Measurements from ENCODE around the gene PIP4K2B. TPM values are rescaled to one million over a fixed set of nuclear protein-coding genes. Genes with fewer than 3 reads are reported as not detected.
A peak's percentile ranks its signal among the peaks of the same experiment; 100 is the strongest.

Gene PIP4K2B
- polyA plus RNA-seq, 1 donor: 72.5 TPM

DNA sequence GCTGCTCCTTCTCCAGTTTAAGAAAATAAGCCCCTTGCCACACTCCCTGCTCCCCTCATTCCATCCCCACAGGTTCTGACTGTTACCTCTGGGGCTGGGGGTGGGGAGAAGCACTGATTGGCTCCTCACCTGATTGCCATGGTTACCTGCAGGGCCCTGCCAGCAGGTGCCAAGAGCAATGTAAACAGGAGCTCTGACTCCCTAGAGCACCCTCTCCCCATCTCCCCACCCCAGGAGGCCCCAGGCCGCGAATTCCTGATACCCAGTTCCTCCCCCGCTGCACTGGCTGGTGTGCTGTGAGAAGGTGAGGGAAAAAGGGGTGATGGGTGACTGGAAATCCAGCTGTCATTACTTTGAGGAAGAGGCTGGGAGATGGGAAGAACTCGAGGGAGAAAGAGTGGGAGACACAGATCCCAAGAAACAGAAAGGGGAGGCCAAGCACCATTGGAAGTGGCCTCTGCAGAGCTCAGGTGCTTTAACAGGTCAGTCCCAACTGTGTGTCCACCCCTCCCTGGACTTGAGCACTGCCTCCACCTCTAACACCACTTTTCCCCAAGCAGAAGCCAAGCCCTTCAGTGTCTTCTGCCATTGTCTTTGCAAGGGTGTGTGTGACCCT, 55.7 kb downstream of the PIP4K2B start:
- no peak for DNase-seq

DNA sequence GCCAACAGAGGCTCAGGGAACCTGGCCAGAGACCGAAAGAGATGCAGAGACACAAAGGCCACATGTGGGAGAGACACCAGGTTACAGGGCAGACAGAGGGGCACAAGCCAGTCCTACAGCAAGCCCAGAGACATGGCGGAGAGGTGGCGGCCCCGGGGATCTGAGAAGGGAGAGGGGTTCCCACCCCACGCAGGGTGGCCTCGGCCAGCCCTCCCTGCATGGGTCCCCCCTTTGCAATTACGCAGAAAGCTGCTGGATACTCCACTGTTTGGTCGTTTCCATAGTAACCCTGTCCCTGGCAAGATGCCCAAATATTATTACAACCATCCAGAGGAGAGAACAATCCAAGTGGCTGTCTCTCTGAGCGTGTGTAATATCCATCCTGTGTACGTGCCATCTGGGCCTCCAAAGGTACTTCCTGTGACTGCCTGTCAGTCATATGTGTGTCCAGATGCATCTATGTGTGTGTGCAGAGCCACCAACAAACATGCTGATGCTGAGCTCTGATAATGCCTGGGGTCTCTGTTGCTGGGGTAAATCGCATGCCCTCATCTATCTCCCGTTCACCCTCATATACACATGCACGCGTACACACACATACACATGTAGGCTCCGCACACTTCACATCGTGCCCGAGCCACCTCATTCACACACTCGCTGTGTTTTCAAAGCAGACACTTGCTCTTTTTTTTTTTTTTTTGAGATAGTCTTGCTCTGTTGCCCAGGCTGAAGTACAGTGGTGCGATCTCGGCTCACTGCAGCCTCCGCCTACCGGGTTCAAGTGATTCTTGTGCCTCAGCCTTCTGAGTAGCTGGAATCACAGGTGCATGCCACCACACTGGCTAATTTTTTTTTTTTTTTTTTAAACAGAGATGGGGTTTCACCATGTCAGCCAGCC, 56.7 kb downstream of the PIP4K2B start:
- peak; percentile 92 for DNase-seq

DNA sequence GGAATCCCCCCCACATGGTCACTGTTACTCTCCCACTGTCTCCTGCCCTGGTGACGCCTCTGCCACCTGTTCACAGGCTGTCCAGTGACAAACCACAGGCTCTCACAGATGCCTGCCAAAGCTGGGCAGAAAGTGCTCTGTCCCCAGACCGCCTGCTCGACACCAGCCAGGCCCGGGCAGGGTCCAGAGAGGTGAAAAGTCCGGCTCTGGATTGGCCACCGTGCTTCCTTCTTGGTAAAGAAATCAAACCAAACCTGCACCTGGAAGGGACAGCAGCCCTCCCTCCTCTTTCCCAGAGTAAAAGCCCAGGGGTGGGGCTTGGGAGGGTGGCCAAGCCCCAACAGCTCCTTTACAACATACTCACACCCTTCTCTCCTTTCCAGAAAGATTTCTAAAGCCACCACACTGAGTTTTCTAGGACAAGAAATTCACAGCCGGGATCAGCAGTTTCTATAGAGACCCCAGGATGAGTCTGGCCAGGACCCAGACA, 57.4 kb downstream of the PIP4K2B start:
- DNase-seq: peak; percentile 77

DNA sequence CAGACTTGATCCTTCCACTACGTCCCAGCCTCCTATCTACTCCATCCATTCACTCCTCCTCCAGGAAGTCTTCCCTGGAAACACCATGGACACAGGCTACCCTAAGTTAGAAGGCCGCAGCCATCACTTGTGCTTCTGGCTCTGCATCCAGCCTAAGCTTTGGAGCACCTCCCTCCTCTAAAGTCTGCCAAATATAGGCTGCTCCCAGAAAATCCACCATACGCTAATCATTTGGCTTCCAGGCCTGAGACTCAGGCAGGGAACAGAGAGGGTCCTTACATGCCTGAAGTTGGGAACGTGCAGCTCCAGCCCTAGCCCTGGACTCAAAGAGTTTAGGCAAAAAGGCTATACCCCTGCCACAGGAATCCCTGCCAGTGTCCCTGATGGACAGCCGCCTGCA, 57.9 kb downstream of the PIP4K2B start:
- DNase-seq: peak; percentile 50

DNA sequence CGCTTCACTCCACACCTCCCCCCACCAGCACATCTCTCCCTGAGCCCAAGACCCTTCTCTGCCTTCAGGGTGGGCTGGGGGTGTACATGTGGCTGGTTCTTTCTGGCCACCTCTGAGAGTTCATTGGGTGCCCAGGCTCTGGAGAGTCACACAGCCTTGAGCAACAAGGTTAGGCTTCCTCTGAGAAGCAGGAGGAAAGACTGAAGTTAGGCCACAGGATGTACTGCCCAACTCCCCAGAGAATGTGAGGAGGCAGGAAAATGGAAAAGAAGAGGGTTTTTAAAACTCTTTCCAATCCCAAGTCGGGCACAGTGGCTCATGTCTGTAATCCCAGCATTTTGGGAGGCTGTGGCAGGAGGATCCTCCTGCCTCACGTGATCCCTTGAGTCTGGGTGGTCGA, 58.5 kb downstream of the PIP4K2B start:
- DNase-seq: no peak

DNA sequence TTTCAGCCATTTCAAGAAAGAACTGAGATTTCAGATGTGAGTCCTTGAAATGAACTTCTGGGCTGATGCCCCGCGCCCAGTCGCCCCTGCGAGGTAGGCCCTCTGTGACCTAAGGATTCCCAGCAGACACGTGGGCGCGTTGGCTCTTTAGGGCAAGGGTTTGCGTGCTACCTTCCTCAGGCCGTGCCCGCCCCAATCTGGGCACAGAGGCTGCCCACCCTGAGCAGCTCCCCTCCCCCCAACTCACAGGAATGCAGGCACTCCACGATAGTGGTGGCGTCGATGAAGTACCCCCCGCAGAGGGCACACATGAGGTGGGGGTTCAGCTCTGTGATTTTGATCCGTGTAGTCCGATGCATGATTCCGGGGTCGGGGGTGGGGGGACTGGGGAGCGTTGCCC, 59.3 kb downstream of the PIP4K2B start:
- no peak for DNase-seq

DNA sequence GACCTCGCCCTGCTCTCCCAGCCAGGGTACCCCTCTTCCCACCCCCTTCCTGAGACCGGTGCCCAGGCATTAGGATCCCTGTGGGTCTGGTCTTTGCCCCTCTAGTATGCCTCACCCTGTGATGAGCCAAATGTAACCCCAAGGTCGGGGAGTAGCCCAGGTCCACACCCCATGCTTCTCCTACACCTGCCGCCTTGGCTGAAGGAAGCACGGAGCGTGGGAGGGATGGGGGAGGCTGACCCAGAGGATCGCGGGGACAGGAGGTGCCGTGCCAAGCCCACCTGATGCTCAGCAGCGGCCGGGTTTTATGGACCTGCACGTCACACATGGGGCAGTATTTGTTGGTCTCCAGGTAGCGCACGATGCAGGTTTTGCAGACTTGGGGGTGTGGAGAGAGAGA, 60.1 kb downstream of the PIP4K2B start:
- DNase-seq: no peak

DNA sequence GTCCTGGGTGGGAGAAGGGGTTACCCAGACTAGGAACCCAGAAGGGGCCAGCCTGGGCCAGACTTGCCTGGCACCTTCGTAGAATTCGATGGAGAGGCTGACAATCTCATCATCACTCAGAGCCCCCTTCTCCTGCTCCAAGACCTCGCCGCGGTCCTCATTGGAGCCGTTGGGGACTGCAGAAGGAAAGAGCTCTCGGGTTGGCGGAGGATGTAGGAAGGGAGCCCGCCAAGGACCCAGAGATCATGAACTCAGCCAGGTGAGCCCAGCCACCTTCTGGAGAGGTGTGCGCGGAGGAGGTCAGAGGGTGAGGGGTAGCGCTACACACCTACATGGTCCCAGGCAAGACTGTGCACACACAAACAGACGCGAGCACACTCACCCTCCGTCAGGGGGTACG, 60.7 kb downstream of the PIP4K2B start:
- no peak for DNase-seq

DNA sequence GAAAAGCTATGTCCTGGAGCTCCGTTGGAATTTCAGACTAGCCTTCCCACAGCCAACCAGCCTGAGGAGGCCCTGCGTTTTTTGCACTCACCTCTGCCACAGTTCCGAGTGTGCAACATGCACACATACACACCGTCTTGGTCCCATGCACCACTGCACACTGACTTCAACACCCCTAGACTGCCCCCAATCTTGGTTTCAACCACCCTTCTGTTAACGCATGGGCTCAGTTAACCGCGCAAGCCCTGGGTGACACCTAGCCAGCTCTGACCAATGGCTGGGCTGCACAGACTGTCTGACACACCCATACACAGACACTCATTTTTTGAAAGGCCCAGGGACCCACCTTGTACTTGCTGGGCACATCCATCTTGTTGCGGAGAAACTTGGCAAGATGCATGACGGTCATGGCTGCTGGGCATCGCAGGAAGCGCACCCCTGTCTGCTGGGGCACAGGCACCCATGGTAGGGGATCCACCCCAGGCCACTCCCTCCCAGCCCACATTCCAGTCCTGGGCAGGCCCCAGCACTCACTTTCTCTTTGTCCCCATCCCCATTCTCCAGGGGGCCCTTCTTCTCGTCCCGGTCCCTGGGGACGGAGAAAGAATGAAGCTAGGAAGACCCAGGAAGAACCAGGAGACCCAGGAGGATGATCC, 61.2 kb downstream of the PIP4K2B start:
- DNase-seq: no peak

DNA sequence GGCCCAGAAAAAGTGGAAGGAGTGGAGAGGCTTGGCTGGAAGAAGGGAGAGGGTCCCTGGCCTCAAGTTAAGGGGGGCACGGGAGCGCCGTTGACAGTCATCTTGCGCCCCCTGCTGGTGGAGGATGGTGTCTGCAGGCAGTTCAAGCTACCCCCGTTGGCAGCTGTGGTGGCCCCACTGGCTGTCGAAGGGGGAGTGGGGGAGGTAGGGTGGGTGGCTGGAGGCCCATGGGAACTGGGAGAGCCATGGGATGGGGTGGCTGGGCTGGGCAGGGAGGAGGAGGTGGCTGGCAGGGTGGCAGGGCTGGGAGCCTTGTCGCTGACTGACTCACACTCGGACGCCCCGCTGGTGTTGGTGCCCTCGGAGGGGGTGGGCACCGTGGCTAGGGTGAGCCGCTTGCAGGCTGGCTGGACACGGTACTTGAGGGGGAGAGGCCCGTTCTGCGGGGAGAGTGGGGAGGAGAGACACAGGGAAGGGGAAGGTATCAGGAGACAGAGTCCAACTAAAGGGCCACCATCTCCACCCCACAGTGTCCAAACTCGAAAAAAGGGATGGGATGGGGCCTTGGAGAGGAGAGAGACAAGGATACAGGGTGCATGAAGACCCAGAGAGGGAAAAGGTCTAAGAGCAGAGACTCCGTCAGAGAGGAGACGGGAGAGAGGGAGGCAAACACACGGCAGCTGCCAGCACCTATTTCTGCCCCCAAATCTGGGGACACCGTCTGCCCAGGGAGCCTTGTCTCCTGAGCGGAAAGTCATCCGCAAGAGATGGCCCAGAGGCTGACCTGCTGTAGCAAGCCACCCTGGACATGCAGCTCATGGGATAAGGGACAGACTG, 64.0 kb downstream of the PIP4K2B start:
- DNase-seq: no peak

DNA sequence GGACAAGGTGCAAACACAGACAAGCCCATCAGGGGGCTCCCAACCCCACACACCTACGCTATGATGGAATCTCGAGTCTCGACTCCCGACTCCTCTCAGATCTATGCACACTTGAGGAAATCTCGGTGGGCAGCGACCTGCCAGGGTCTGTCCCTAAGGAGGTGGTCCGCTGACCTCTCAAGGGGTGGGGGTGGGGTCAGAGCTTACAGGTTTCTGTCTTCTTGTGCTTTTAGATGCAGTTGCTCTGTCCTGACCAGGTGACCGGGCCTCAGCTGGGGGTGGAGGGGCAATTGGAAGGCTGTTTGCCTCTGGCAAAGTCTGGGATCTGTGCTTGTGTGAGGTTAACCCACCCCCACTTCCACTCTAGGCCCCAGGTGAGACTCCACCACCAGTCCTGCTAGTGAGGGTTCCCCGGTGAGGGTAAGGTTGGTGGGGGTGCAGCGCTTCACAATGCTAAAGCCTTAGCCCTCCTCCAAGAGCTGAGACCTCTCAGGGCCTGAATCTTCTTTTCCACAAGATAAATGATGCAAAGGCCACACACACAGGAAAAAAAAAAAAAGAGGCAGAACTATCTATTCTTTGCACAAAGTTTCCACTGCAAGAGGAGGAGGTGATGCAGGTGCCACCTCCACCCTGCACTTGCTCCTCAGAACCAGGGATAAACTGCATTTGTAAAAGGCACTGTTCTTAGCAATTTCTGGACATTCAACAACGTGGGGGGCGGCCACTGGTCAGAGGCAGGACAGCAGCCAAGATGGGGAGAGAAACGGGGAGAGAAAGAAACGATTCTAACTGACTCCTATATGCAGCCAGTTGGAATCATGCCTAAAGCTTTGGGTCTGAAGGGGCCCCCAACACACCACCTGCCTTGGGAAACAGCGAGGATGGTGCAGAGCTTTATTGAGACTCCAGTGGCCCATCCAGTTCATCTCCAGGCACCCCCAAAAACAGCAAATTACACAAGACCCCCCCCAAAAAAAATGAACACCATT, 65.1 kb downstream of the PIP4K2B start:
- DNase-seq: no peak

DNA sequence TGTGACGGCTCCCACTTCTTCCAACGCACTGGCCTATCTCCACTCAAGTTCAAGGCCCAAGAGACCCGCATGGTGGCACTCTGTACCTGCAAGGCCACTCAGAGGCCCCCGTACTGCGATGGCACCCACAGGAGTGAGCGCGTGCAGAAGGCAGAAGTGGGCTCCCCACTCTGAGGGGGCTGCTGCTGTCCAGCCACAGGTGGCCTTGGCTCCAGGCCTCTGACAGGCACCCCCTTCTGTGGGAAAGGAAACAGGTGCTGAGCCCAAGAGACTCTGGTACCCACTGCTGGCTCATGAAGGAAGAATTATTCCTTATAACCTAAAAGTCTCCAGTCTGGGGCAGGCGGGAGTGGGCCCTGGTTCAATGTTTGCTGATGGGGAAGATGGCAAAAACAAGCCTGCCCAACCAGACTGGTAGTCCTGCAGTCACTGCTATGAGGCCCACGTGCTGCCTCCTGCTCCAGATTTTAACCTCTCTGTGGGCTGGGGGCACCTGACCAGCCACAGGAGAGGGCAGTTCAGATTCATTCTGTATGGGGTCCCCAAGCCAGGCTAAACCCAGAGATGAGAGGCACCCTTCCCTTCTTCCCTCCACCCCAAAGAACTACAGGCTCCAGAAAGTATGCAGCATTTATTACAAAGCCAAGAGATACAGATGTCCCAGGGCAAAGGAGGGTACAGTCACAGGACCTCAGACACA, 65.9 kb downstream of the PIP4K2B start:
- no peak for DNase-seq

DNA sequence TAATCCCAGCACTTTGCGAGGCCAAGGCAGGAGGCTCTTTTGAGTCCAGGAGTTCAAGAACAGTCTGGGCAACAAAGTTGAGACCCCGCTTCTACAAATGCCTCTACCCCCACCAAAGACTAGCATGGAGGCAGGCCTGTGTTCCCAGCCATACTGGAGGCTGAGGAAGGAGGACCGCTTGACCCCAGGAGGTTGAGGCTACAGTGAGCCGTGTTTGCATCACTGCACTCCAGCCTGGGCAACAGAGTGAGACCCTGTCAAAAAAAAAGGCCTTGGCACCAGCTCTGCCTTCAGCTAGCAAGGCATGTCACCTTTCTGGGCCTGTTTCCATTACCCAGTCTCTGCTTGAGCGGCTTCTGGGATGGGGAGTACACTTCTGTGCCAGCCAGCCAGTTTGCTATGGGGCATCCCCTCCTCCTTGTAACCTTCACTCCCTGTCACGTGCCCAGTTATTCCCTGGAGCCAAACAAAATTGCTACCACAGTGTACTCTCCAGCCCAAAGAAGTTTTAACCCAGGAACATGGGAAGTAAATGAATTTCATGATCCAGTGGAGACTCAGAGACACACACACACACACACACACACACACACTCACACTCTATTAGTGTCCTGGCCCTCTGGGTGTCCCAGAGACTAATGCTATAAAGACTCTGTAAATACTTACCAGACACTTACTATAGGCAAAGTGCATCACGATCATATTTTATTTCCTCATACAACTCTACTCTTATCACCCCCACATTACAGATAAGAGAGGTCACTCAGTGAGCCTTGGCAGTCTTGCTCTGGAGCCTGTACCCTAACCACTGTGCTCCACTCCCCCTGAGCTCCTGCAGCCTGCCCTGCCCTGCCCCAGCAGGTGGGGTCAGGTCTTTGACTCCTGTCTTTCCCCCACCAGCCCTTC, 66.7 kb downstream of the PIP4K2B start:
- no peak for DNase-seq

DNA sequence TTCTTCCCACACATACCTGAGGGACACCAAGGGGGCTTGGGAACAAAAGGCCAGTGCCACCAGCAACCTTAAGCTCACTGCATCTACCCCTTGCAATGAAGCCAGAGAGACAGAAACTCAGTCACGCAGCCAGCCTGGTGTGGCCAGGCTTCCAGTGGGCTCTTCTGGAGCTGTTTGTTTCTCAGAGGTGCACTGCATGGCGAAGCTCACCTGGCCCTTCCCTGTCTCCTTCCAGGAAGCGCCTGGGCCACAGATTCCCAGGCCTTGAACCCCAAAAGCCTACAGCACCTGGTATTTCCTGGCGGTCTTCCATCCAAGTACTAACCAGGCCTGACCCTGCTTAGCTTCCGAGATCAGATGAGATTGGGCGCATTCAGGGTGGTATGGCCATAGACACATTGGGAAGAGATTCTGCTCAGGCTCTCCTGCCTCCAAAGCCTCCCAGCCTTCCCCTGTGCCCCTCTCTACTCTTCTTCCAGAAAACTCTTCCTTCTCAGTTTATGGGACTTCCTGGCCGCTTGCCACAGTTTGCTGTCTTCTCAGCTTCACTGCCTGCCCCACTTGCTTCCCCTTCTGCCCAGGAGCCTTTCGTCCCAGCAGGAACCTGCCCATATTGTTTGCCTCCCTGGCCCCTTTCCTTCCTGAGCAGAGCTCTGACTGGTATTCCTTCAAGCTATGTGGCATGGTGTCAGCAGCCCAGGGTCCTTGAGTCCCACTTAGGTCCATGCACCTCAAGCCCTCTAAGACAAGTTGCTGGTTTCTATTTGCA, 67.6 kb downstream of the PIP4K2B start:
- no peak for DNase-seq

DNA sequence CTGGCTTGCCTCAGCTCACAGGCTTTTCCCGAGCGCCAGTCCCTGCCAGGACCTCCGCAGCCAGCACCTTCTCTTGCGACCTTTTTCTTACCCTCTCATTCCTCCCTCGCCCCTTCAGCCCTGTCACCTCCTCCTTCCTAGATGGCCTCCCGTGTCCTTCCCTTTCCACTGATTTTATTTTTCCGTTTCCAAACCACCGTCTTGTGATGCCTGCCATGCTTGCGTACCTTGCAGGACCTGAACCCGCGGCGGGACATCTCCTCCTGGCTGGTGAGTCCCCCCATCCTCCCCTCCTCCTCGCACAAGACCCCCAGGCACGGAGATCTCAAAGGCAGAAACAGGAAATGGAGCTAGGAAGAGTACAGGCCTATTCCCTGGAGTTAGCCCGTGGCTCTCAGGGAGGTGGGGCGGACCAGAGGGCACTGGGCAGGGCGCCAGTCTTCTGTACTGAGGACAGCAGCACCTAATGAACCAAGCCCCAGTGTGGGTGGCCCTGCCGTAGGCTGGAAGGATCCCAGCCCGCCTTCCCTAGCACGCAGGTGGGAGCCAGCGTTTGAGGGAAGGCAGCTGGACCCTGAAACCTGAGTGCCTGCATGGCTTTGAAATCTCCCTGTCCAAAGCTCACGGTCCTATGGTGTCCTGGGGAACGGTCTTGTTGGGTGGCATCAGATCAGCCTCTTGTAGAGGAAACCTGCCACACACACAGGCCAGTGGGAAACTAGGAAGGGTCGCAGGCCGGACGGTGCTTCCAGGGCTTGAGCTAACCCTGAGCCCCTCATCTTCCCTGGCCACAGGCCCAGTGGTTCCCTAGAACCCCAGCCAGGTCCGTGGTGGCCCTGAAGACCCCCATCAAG, 68.6 kb downstream of the PIP4K2B start:
- no peak for DNase-seq

DNA sequence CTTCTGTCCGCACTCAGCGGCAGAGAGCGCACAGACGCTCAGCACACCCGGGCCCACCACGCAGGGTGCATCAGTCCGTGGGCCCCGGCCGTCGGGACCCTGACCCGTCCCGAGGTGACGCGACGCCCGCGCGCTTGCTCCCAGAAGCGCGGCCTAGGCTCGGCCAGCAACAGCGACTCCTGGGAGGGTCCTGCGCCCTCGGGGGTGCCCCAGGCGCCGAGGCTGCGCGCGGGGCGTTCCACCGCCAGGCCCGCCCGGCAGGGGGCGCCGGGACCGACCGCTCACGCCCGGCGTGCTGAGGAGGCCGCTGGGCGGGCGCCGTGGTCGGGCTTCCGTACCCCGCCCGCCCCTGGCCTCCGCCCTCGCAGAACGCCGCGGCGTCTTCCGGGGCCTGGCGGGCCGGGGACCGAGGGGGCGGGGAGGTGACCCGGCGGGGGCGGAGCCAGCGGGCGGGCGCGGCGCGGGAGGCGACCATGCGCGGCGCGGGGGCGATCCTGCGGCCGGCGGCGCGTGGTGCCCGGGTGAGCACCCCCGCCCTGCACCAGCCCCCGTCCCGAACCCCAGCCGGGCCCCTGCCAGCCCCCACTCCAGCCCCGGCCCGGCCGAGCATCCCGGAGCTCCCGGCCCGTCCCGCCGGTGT, 69.3 kb downstream of the PIP4K2B start, which contains the start of gene CISD3:
Gene CISD3 (plus strand): TSS at position 456 of the 640 bp plus-strand sequence. CDS start 18 bp downstream, at position 474.
- DNase-seq: peak; percentile 90

DNA sequence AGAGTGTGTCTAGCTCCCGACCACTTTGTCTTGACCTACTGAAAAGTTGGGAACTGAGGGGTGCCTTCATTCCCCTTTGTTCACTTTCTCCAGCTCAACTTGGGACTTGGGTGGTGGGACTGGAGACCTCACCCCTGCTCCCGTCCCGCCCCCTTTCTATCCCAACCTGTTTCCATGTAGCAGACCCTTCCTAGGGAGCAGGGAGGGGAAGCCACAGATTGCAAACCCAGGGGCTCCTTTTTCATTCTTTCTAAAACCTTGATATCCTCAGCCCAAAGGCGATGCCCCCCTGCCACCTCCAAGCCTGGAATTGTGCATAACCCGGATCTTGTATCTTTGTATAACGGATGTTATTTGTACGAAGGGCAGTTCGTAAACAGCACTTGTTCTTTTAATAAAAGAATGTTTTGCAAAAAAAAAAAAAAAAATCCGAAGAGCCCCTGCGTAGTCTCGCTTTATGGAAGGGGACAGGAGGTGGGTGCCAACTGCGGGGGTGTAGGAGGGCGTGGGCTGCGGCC, 69.9 kb downstream of the PIP4K2B start:
- DNase-seq: no peak
